Hepatocyte (in vitro differentiated cells): Measurements from ENCODE around the gene PROM2.

Experiments used
- CTCF ChIP-seq: fragments of 200-600 bp; sonication (generic); IDR thresholded peaks from 2 replicates; pipeline ENCODE4 v1.5.1; 2016; ENCODE audit warnings: antibody characterized with exemption, mild to moderate bottlenecking; ENCODE audit not compliant: poor library complexity
- EZH2phosphoT487 ChIP-seq: fragments of 200-600 bp; sonication (generic); IDR thresholded peaks from one replicate; pipeline ENCODE4 v1.6.1; 2018; ENCODE audit warnings: antibody characterized with exemption, mild to moderate bottlenecking, low read depth, moderate library complexity; ENCODE audit not compliant: unreplicated experiment, severe bottlenecking

DNA sequence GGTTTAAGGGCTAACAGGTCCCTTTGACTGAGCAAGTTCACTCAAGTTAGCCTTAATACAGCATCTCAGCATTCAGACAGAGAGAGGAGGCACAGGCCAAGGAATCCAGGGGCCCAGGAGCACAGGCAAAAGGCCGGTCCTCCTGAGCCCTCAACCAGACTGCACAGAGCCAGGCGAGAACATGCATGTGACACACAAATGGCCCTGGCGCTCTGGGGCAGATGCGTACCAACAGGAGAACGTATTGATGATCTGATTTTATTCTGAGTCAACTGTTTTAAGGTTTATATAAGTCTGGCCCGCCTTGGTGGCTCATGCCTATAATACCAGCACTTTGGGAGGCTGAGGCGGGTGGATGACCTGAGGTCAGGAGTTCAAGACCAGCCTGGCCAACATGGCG lies 57.8 kb downstream of the PROM2 start:
- TF ChIP-seq CTCF, result no peak
- no peak for TF ChIP-seq EZH2phosphoT487
